T-helper 1 cell treated with Interleukin-12 subunit alpha and Interleukin-12 subunit beta and Interleukin-4 antibody, amounts not matched to agents 30 μg/mL and 1 μg/mL, for 36 hours (primary cell): ENCODE measurements around the gene FGD5.

Source experiments
- H3K27ac Mint-ChIP-seq: one replicate; pipeline ENCODE4 v1.8.0; 2021; ENCODE audit warnings: mild to moderate bottlenecking, mixed read lengths
- H3K27me3 Mint-ChIP-seq: one replicate; pipeline ENCODE4 v1.8.0; 2021; ENCODE audit warnings: low read depth, mixed read lengths
- H3K36me3 Mint-ChIP-seq: one replicate; pipeline ENCODE4 v1.8.0; 2021; ENCODE audit warnings: low read depth, mixed read lengths
- H3K4me1 Mint-ChIP-seq: one replicate; pipeline ENCODE4 v1.8.0; 2021; ENCODE audit warnings: low read depth, mixed read lengths
- H3K4me3 Mint-ChIP-seq: one replicate; pipeline ENCODE4 v1.8.0; 2021; ENCODE audit warnings: mild to moderate bottlenecking, moderate library complexity, mixed read lengths
- H3K9me3 Mint-ChIP-seq: one replicate; pipeline ENCODE4 v1.8.0; 2021; ENCODE audit warnings: mixed read lengths

Gene FGD5

DNA sequence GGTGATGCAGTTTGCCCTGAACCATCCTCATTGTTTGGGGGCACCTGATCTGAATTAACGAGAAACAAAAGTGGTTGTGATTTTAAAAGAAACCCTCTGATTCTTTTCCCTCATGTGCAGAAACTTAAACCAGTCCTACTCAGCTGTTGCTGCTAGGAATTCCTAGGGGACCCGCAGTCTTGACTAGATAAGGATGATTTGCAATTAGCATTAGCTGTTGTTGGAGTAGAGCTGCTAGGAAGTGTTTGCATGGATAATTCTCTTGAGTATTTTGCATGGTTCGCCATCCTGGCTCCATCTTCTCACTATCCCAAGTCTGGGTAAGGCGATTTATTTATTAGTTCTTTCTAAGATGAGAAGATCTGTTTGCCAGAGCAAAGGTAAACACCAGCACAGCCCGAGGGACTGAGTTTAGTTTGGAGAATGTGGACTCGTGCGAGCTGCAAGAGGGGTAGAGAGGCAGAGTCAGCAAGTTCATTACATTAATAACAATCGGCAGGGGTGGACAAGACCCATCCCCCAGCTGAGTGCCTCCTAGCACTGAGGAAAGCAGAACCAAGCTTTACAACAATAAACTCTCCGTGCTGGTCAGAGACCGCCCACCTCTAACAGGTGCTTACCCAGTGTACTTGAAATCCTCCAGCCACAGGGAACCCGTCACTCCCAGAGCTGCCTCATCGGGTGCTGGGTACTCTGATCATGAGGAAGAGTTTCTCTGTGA, 4.1 kb downstream of the FGD5 start:
- no peaks in the 10 kb centered on the region for H3K9me3 Mint-ChIP-seq
- peaks cover 26% of the 10 kb centered on the region for H3K27me3 Mint-ChIP-seq
- no peaks in the 10 kb centered on the region for H3K36me3 Mint-ChIP-seq
- H3K4me1 Mint-ChIP-seq: no peaks in the 10 kb centered on the region
- H3K4me3 Mint-ChIP-seq: no peak overlapping the region
- H3K27ac Mint-ChIP-seq: no peak overlapping the region

DNA sequence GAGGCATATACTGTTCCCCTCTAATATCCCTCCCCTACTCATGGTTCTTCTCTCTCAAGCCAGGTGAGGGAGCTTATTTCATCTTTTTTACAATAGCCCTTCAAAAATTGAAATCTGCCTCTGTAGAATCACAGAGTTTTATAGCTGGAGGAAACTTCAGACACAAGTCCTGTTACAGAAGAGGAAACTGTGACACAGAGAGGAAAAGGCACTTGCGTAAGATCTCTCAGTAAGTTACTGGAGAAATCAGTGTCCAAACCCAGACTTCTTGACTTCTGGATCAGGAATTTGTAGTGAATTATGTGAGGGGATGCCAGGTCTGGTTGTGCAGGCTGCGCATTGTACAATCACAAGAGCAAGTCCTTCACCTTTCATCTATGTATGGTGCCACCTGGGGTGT, 4.6 kb downstream of the FGD5 start:
- H3K27ac Mint-ChIP-seq: no peak overlapping the region

DNA sequence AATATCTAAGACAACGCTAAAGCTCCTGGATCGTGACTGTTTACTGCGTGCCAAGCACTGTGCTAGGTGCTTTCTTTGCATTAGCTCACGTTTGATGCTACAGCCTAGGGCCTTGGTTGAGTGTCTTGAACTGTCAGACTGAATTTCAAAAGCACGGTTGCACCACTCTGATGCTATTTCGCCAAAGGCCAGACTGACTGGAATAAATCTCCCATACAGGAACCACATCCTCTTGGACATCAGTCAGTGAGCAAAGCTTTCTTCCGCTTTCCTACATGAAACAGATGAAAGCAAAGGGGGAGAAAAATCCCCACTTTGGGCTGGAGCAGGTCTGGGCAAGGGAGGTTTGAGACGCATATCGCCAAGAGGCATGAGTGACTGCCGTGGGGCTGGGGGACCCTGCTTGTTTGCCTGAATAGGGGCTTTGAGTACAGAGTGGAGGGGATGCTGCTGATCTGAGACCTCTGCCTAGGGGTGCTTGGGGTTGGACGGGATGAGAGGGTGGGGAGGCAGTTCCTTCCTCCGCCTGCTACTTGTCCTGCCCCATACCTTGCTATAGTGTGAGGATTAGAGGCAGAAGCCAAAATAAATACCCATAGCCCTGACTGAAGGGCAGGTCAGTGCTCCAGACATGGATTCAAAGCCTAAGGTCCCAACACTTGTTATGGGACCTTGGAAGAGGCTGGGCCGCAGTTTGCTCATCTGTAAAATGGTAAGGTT, 5.3 kb downstream of the FGD5 start:
- Mint-ChIP-seq H3K27ac (no peak overlapping the region), H3K36me3 (no peaks in the 10 kb centered on the region), H3K9me3 (no peaks in the 10 kb centered on the region), H3K4me1 (no peaks in the 10 kb centered on the region), H3K4me3 (no peak overlapping the region), H3K27me3 (peaks cover 27% of the 10 kb centered on the region)

More for the DNA sequence above, 4.6 kb downstream of the FGD5 start:
- H3K4me1 Mint-ChIP-seq: no peaks in the 10 kb centered on the region
- no peak overlapping the region for H3K4me3 Mint-ChIP-seq
- no peaks in the 10 kb centered on the region for H3K9me3 Mint-ChIP-seq
- H3K36me3 Mint-ChIP-seq: no peaks in the 10 kb centered on the region
- H3K27me3 Mint-ChIP-seq: peaks cover 27% of the 10 kb centered on the region

DNA sequence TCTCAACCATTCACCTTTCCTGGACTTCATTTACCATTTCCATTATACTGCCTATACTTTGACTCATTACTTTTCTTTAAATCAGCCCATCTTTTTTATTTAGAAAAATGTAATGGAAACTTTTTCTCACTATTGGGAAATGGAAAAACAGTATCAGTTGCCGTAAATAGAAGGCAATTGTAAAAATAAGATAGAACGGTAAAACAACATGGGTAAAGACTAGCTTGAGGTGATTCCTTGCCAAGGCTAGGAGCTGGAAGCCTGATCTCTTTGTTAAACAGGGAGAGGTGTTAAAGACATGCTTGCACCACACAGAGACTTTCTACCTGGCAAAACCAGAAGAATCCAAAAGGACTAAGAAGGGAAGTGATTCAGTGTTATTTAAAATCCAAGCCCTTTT, 5.9 kb downstream of the FGD5 start:
- Mint-ChIP-seq H3K4me3 (no peak overlapping the region), H3K27me3 (peaks cover 27% of the 10 kb centered on the region), H3K9me3 (no peaks in the 10 kb centered on the region), H3K27ac (no peak overlapping the region), H3K36me3 (no peaks in the 10 kb centered on the region), H3K4me1 (no peaks in the 10 kb centered on the region)

DNA sequence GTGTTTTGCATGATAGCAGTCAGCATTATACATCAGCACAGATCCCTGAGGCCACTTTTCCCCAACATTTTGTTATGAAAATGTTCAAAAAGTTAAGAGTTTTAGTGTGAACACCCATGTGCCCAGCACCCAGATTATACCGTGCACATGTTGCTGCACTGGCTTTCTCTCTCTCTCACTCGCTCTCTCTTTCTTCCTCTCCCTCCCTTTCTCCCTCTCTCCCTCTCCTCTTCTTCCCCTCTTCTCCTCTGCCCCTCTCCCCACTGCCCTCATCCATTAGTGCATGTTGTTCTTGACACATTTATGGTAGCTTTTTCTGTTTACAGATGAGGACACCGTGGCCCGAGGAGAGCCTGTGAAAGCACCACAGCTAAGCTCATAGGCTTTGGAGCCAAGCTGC, 7.3 kb downstream of the FGD5 start:
- H3K36me3 Mint-ChIP-seq: no peaks in the 10 kb centered on the region
- H3K27me3 Mint-ChIP-seq: peaks cover 35% of the 10 kb centered on the region
- no peaks in the 10 kb centered on the region for H3K4me1 Mint-ChIP-seq
- no peaks in the 10 kb centered on the region for H3K9me3 Mint-ChIP-seq
- no peak overlapping the region for H3K4me3 Mint-ChIP-seq
- H3K27ac Mint-ChIP-seq: no peak overlapping the region

DNA sequence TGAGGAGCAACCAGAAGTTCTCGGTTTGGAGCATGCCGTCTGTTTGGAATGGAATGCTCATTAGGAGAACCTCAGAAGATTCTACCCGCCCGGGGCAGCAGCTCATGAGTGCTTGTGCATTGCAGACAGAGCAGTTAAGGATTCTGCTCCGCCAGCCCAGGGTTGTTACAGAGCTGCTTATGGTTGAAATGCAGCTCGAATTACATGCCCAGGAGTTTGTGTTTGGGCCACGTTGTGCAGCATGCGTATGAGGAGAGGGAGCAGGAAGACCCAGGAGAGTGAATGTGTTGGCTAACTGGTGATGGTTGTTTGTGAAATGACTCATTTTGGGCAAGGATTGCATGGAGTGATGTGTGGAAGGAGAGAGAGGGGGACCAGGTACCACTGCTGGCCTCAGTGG, 9.0 kb downstream of the FGD5 start:
- no peaks in the 10 kb centered on the region for H3K4me1 Mint-ChIP-seq
- no peak overlapping the region for H3K27ac Mint-ChIP-seq
- no peaks in the 10 kb centered on the region for H3K9me3 Mint-ChIP-seq
- H3K4me3 Mint-ChIP-seq: no peak overlapping the region
- H3K27me3 Mint-ChIP-seq: peaks cover 35% of the 10 kb centered on the region
- H3K36me3 Mint-ChIP-seq: no peaks in the 10 kb centered on the region

DNA sequence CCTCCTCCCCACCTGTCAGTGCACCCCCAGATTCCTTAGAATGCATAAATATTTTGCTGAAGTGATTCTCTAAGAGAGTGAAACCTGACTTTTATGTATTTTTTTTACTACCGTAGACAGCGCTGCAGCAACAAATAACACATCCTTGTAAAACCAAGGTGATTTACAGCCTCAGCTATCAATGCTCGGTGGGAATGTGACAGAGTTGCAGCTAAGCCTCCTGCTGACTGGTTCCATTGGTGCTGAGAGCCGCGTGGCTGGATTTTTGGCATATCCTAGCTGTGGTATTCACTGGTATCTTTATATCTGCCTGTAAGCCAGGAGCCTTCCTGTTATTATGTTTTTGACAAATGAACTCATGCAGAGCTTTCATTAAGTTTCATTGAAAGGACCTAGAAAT, 11.0 kb downstream of the FGD5 start:
- H3K36me3 Mint-ChIP-seq: no peaks in the 10 kb centered on the region
- no peak overlapping the region for H3K27ac Mint-ChIP-seq

DNA sequence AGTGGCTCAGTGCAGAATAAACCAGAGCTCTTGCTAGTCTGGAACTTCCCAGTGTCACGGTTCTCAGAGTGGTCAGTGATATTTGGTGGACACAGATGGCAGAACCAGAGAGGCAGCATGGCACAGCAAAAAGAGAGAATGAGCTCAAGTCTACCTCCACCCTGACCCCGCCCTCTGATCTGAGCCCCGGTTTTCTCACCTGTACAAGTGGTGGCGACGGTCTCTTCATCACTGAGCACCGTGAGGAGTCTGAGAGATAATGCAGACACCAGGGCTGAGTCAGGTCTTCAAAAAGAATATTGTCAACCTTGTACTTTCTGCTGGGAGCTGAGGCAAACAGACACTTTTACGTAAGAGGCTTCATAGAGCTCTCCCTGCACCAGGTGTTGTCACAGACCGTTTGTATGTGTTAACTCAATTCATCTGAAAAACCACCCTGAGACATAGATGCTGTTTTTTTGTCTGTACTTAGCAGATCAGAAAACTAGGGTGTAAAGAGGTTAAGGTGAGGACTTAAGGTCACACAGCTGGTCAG, 13.2 kb downstream of the FGD5 start:
- H3K27ac Mint-ChIP-seq: no peak overlapping the region
- no peak overlapping the region for H3K4me3 Mint-ChIP-seq
- H3K27me3 Mint-ChIP-seq: peaks cover 29% of the 10 kb centered on the region
- H3K36me3 Mint-ChIP-seq: no peaks in the 10 kb centered on the region
- H3K9me3 Mint-ChIP-seq: no peaks in the 10 kb centered on the region
- H3K4me1 Mint-ChIP-seq: no peaks in the 10 kb centered on the region

More for the DNA sequence above, 11.0 kb downstream of the FGD5 start:
- no peaks in the 10 kb centered on the region for H3K9me3 Mint-ChIP-seq
- H3K4me3 Mint-ChIP-seq: no peak overlapping the region
- peaks cover 25% of the 10 kb centered on the region for H3K27me3 Mint-ChIP-seq
- H3K4me1 Mint-ChIP-seq: no peaks in the 10 kb centered on the region

DNA sequence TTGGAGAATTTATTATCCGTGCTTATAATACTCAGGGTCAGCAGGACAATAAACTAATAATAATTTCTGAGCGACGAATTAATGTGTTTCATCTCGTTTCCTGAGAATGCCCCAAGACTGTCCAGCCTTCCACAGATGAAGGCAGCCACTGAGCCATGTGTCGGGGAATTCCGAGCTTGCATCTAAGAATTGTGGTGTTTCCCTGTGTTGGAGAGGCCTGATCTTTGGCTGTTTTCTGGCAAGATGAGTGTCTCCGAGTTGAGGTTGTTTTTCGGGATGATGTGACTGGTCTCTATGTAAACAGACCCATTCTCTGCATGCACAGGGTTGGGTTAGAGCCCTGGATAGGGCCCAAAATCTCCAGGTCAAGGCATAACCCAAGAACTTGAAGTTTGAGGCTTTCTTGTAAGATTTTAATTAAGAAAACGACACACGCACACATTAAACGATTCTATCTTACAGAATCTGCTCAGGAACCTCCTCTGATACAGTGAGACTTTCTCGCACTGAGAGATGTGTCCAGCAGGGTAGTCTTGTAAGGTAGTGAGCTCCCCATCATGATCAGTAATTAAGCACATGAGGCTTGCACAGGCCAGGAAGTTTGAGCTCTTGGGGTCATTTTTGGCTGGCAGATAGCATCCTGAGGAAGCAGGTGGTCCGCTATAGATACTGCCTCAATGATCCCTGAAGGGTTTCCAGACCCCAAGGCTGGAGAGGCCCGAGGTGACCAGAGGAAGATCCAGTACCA, 14.4 kb downstream of the FGD5 start:
- H3K4me3 Mint-ChIP-seq: no peak overlapping the region
- no peaks in the 10 kb centered on the region for H3K36me3 Mint-ChIP-seq
- no peaks in the 10 kb centered on the region for H3K9me3 Mint-ChIP-seq
- no peaks in the 10 kb centered on the region for H3K4me1 Mint-ChIP-seq
- no peak overlapping the region for H3K27ac Mint-ChIP-seq
- peaks cover 28% of the 10 kb centered on the region for H3K27me3 Mint-ChIP-seq

DNA sequence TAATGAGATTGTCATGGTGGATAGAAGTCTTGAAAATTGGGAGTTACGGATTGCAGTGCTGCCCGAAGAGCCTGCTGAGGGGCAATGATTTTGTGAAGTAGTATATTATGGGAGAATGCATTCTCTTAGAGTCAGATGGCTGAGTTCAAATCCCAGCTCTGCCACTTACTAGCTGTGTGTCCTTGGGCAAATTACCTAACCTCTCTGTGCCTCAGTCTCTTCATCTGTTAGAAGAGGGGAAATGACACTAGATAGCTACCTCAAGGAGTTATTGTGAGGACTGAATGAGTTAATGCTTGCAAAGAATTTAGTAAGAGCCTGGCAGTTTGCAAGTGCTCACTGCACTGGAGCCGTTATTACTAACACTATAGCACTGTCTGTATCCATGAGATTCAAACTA, 15.4 kb downstream of the FGD5 start:
- no peaks in the 10 kb centered on the region for H3K36me3 Mint-ChIP-seq
- H3K27ac Mint-ChIP-seq: no peak overlapping the region
- no peaks in the 10 kb centered on the region for H3K9me3 Mint-ChIP-seq
- H3K4me3 Mint-ChIP-seq: no peak overlapping the region
- H3K27me3 Mint-ChIP-seq: peaks cover 28% of the 10 kb centered on the region
- no peaks in the 10 kb centered on the region for H3K4me1 Mint-ChIP-seq

DNA sequence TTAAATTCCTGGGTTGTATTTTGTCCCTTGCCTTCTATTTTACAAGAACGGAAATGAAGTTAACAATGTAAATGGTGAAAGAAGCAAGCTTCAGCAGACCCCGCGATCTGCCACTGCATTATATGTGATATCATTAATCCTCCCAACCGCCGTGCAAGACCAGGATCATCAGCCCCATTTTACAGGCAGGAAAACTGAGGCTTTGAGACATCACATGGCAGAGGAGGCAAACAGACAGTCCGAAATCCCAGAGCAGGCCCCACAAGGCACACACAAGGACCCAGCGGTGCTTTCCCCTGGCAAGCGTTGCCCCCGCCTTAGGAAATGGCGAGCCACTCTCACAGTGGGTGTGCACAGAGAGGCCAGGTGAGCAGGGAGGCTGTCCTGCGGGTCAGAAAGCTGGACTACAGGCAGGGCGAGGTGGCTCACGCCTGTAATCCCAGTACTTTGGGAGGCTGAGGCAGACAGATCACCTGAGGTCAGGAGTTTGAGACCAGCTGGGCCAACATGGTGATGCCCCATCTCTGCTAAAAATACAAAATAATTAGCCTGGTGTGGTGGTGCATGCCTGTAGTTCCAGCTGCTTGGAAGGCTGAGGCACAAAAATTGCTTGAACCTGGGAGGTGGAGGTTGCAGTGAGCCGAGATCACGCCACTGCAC, 16.2 kb downstream of the FGD5 start:
- no peaks in the 10 kb centered on the region for H3K9me3 Mint-ChIP-seq
- no peak overlapping the region for H3K27ac Mint-ChIP-seq
- peaks cover 28% of the 10 kb centered on the region for H3K27me3 Mint-ChIP-seq
- H3K4me1 Mint-ChIP-seq: no peaks in the 10 kb centered on the region
- H3K36me3 Mint-ChIP-seq: no peaks in the 10 kb centered on the region
- H3K4me3 Mint-ChIP-seq: no peak overlapping the region

DNA sequence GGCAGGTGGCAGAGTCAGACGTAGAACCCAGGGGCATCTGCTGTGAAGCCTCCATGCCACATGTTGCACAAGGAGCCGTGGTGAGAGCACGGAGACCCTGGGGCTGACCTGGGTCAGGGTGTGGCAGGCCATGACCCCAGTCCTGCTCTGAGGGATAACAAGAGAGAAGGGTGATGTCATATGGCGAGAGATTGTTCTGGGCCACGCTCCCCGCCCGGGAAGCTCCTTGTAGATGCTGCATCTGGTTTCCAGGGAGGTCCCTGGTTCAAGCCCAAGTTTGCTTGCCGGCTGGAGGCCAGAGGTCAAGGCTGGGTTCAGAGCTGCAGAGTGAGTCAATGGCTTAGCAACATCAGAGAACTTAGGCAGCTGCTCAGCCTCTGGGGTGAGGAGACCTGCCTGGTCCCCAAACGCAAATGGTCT, 17.3 kb downstream of the FGD5 start:
- no peaks in the 10 kb centered on the region for H3K4me1 Mint-ChIP-seq
- H3K36me3 Mint-ChIP-seq: no peaks in the 10 kb centered on the region
- H3K4me3 Mint-ChIP-seq: no peak overlapping the region
- H3K27ac Mint-ChIP-seq: no peak overlapping the region
- peaks cover 22% of the 10 kb centered on the region for H3K27me3 Mint-ChIP-seq
- no peaks in the 10 kb centered on the region for H3K9me3 Mint-ChIP-seq

DNA sequence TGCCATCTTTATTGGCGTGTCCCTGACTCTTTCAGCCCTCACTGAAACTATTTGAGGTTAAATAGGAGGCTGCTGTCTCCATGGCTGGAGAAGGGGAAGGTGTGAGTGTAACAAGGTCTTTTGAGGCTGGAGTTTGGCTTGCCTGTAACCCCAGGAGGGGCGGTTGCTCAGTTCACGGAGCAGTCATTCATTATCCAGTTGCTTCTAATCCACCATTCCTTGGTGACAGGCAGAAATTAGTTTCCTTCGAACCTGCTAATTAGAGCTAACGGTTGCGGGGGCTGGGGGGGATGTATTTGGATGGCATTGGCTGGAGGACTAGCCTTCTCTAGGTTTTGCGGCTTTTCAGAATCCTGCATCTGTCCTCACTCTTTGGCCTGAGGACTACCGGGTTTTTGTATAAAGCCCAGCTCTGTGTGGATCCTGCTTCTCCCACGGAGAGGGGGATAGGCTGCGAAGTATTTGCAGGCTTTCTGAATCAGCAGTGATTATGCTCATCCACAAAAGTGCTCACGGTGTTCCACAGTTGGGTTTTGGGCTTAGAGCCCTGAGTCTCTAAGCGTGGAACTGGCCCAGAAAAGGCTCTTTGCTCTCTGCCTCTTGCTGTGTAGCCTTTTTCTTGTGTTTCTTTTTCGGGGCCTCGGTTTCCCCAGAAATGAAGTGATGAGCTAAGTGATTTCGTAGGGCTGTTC, 18.6 kb downstream of the FGD5 start:
- Mint-ChIP-seq H3K36me3 (no peaks in the 10 kb centered on the region), H3K4me3 (no peak overlapping the region), H3K27me3 (peaks cover 25% of the 10 kb centered on the region), H3K4me1 (no peaks in the 10 kb centered on the region), H3K9me3 (no peaks in the 10 kb centered on the region), H3K27ac (no peak overlapping the region)

DNA sequence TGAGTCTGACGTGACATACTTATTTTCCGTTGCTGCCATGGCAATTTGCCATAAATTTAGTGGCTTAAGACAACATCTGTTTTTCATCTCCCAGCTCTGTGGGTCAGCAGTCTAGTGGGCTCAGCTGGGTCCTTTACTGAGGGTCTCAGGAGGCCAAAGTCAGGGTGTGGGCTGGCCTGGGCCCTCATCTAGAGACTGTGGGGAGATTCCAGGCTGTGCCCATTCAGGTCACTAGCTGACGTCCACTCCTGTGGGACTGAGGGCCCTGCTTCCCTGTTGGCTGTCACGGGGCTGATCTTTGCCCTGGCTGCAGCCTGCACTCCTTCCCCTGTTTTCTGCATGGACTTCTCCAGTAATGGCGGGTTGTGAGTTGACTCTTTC, 19.1 kb downstream of the FGD5 start:
- Mint-ChIP-seq H3K9me3 (no peaks in the 10 kb centered on the region), H3K4me3 (no peak overlapping the region), H3K4me1 (no peaks in the 10 kb centered on the region), H3K36me3 (no peaks in the 10 kb centered on the region), H3K27me3 (peaks cover 25% of the 10 kb centered on the region), H3K27ac (no peak overlapping the region)
